HG02970 (cell line): ENCODE data around the gene TDG.

Experiments used
- ATAC-seq: cut with Tn5 transposase; IDR thresholded peaks from one replicate; pipeline ENCODE4 v1.9.1; 2021; ENCODE audit warnings: mild to moderate bottlenecking, moderate library complexity, moderate number of reproducible peaks; ENCODE audit not compliant: unreplicated experiment, low FRiP score

The TDG gene

GRCh38 chr12:103958621-103959020 is 7.1 kb upstream of the TDG start:
- ATAC-seq, result no peak

- ATAC-seq, result no peak
Measured at GRCh38 chr12:103960616-103961227, 5.0 kb upstream of the TDG start.

- ATAC-seq, result no peak
Measured at GRCh38 chr12:103962493-103962892, 3.2 kb upstream of the TDG start.

GRCh38 chr12:103964805-103965204 is 867 bp upstream of the TDG start:
- no peak for ATAC-seq

GRCh38 chr12:103965255-103965589 is 450 bp upstream of the TDG start:
- no peak for ATAC-seq

- ATAC-seq, result no peak
Measured at GRCh38 chr12:103966736-103967135, 1.1 kb downstream of the TDG start.

GRCh38 chr12:103969391-103969790 is 3.7 kb downstream of the TDG start:
- ATAC-seq, result no peak

- ATAC-seq, result no peak
Measured at GRCh38 chr12:103973909-103974308, 8.2 kb downstream of the TDG start.

- no peak for ATAC-seq
Measured at GRCh38 chr12:103975368-103975767, 9.7 kb downstream of the TDG start.

- no peak for ATAC-seq
Measured at GRCh38 chr12:103978384-103978982, 12.8 kb downstream of the TDG start.

- no peak for ATAC-seq
Measured at GRCh38 chr12:103986829-103987228, 21.2 kb downstream of the TDG start.

- ATAC-seq, result no peak
Measured at GRCh38 chr12:103994235-103994634, 28.6 kb downstream of the TDG start.

- no peak for ATAC-seq
Measured at GRCh38 chr12:103996595-103996994, 30.9 kb downstream of the TDG start.

GRCh38 chr12:103997286-103997900 is 31.7 kb downstream of the TDG start:
- no peak for ATAC-seq

- ATAC-seq, result no peak
Measured at GRCh38 chr12:103998976-103999375, 33.3 kb downstream of the TDG start.

GRCh38 chr12:104000807-104001434 is 35.2 kb downstream of the TDG start:
- no peak for ATAC-seq

- ATAC-seq, result no peak
Measured at GRCh38 chr12:104002686-104003085, 37.0 kb downstream of the TDG start.

GRCh38 chr12:104003596-104003995 is 37.9 kb downstream of the TDG start:
- ATAC-seq, result no peak

GRCh38 chr12:104006929-104007328 is 41.3 kb downstream of the TDG start:
- no peak for ATAC-seq

- ATAC-seq, result no peak
Measured at GRCh38 chr12:104010121-104010520, 44.4 kb downstream of the TDG start.

GRCh38 chr12:104010606-104011169 is 45.0 kb downstream of the TDG start:
- ATAC-seq, result no peak
